MM.1S (cell line): ENCODE results near the gene PLOD1.

Experiments used
- CTCF ChIP-seq: fragments of 300-600 bp; sonication (generic); IDR thresholded peaks from 2 replicates; pipeline ENCODE4 v1.5.1; 2016; ENCODE audit warnings: antibody characterized with exemption, low read length, mixed read lengths
- EZH2 ChIP-seq: fragments of 300-600 bp; sonication (generic); optimal IDR thresholded peaks from 2 replicates; pipeline ENCODE3; 2017; ENCODE audit warnings: low read depth, mild to moderate bottlenecking, antibody characterized with exemption, low read length, mixed read lengths
- EZH2phosphoT487 ChIP-seq: fragments of 300-600 bp; sonication (generic); IDR thresholded peaks from 2 replicates; pipeline ENCODE4 v1.6.1; 2018; ENCODE audit warnings: antibody characterized with exemption, low read length

DNA sequence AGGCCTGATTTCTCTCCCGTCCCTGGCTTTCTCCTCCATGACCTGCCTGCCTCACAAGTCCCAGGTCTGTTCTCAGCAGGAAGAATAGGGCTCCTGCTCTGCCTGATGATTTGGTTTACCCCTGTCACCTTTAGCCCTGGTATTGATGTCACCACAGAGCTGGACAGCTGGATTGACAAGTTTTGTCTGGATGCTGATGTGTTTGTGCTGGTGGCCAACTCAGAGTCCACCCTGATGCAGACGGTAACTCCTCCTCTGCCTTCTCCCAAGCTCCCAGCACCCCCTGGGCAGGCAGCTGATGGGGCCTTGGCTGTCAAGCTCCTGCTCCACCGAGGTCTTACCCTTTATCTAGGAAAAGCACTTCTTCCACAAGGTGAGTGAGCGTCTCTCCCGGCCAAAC, 64.1 kb downstream of the PLOD1 start:
- TF ChIP-seq CTCF (no peak), EZH2 (no peak), EZH2phosphoT487 (no peak)
